ENCODE results near the gene LAPTM4A. TPM values are rescaled to one million over a fixed set of nuclear protein-coding genes. Genes with fewer than 3 reads are reported as not detected.
"Not testable (repeated sequence)": the region's sequence is repeated elsewhere in the genome, so short reads cannot be mapped to it uniquely, and the experiment has no call there.

Gene LAPTM4A
- total RNA-seq, 1 donor from 2014 or later, result 175 TPM

GRCh38 chr2:20076757-20077156 is 25.3 kb upstream of the LAPTM4A start:
- DNase-seq (ENCODE audit: low spot score), result no peak

- no peak for DNase-seq (ENCODE audit: low spot score)
Measured at GRCh38 chr2:20074901-20075300, 23.5 kb upstream of the LAPTM4A start.

GRCh38 chr2:20074046-20074648 is 22.7 kb upstream of the LAPTM4A start:
- not testable (repeated sequence) for DNase-seq (ENCODE audit: low spot score)

- DNase-seq (ENCODE audit: low spot score), result peak; percentile 23
Measured at GRCh38 chr2:20073460-20073859, 22.0 kb upstream of the LAPTM4A start.

GRCh38 chr2:20072436-20073158 is 21.2 kb upstream of the LAPTM4A start:
- no peak for DNase-seq (ENCODE audit: low spot score)

- DNase-seq (ENCODE audit: low spot score), result peak; percentile 89
Measured at GRCh38 chr2:20071397-20072383, 20.3 kb upstream of the LAPTM4A start.

GRCh38 chr2:20069756-20070155 is 18.3 kb upstream of the LAPTM4A start:
- DNase-seq (ENCODE audit: low spot score), result no peak

- DNase-seq (ENCODE audit: low spot score), result peak; percentile 39
Measured at GRCh38 chr2:20067992-20068584, 16.7 kb upstream of the LAPTM4A start.

GRCh38 chr2:20065885-20066602 is 14.6 kb upstream of the LAPTM4A start:
- peak; percentile 40 for DNase-seq (ENCODE audit: low spot score)

- DNase-seq (ENCODE audit: low spot score), result no peak
Measured at GRCh38 chr2:20064841-20065240, 13.4 kb upstream of the LAPTM4A start.

GRCh38 chr2:20064421-20064820 is 13.0 kb upstream of the LAPTM4A start:
- DNase-seq (ENCODE audit: low spot score), result no peak

- DNase-seq (ENCODE audit: low spot score), result peak; percentile 85
Measured at GRCh38 chr2:20062615-20063545, 11.5 kb upstream of the LAPTM4A start.

GRCh38 chr2:20061940-20062339 is 10.5 kb upstream of the LAPTM4A start:
- no peak for DNase-seq (ENCODE audit: low spot score)

- DNase-seq (ENCODE audit: low spot score), result no peak
Measured at GRCh38 chr2:20061476-20061875, 10.0 kb upstream of the LAPTM4A start.

- no peak for DNase-seq (ENCODE audit: low spot score)
Measured at GRCh38 chr2:20060106-20060505, 8.7 kb upstream of the LAPTM4A start.

GRCh38 chr2:20057268-20057667 is 5.8 kb upstream of the LAPTM4A start:
- DNase-seq (ENCODE audit: low spot score), result no peak

- no peak for DNase-seq (ENCODE audit: low spot score)
Measured at GRCh38 chr2:20054931-20055330, 3.5 kb upstream of the LAPTM4A start.

GRCh38 chr2:20054119-20054518 is 2.7 kb upstream of the LAPTM4A start:
- no peak for DNase-seq (ENCODE audit: low spot score)

- peak; percentile 84 for DNase-seq (ENCODE audit: low spot score)
Measured at GRCh38 chr2:20052861-20053281, 1.4 kb upstream of the LAPTM4A start.

Data from umbilical cord (tissue), 2 donors.